NCI-H345 treated with DMSO at 0.1 percent for 48 hours (cell line): ENCODE data around the gene DCTN1.

Experiments used
- DNase-seq: peaks from one replicate; lab custom pipeline; 2025; ENCODE audit not compliant: unreplicated experiment; lab: John Stamatoyannopoulos, UW

Gene DCTN1

GRCh38 chr2:74327627-74328026 lies 52.5 kb downstream of the DCTN1 start:
- no peak for DNase-seq

GRCh38 chr2:74327199-74327598 lies 52.9 kb downstream of the DCTN1 start:
- no peak for DNase-seq

- no peak for DNase-seq
These were observed 54.3 kb downstream of the DCTN1 start for GRCh38 chr2:74325815-74326214.

- DNase-seq: no peak
These were observed 58.4 kb downstream of the DCTN1 start for GRCh38 chr2:74321737-74322136.

GRCh38 chr2:74317701-74318100 lies 62.4 kb downstream of the DCTN1 start:
- DNase-seq: no peak

- no peak for DNase-seq
These were observed 63.4 kb downstream of the DCTN1 start for GRCh38 chr2:74316627-74317295.

GRCh38 chr2:74314107-74314506 lies 66.0 kb downstream of the DCTN1 start:
- DNase-seq: no peak

GRCh38 chr2:74313497-74313896 lies 66.6 kb downstream of the DCTN1 start:
- no peak for DNase-seq

GRCh38 chr2:74312913-74313312 lies 67.2 kb downstream of the DCTN1 start:
- DNase-seq: no peak
